Skeletal muscle tissue (tissue), 4 donors: Measurements from ENCODE around the gene UBE2D4. TPM values are rescaled to one million over a fixed set of nuclear protein-coding genes. Genes with fewer than 3 reads are reported as not detected.
"Not testable (repeated sequence)": the region's sequence is repeated elsewhere in the genome, so short reads cannot be mapped to it uniquely, and the experiment has no call there.

Experiments
- H3K27ac ChIP-seq: one replicate; pipeline ENCODE4 v1.7.0; 2013; ENCODE audit warnings: mild to moderate bottlenecking, low read depth, low read length, inconsistent platforms
- H3K27me3 ChIP-seq, 3 donors: one replicate each; pipeline ENCODE4 v1.7.0; 2013; ENCODE audit warnings: low read length in 3 of 3; ENCODE audit not compliant: control insufficient read depth in 3 of 3, insufficient read depth in 3 of 3
- H3K36me3 ChIP-seq, 3 donors: one replicate each; pipeline ENCODE4 v1.7.0; 2013; ENCODE audit warnings: low read length in 3 of 3; ENCODE audit not compliant: control insufficient read depth in 3 of 3, insufficient read depth in 3 of 3
- H3K4me1 ChIP-seq, 3 donors: one replicate each; pipeline ENCODE4 v1.7.0; 2013; ENCODE audit warnings: low read length in 3 of 3, mild to moderate bottlenecking in 3 of 3; ENCODE audit not compliant: control insufficient read depth in 3 of 3, insufficient read depth in 3 of 3
- H3K4me3 ChIP-seq, 3 donors: one replicate each; pipeline ENCODE4 v1.7.0; 2013; ENCODE audit warnings: low read length in 3 of 3
- H3K9ac ChIP-seq, 3 donors: one replicate each; pipeline ENCODE4 v1.7.0; 2013; ENCODE audit warnings: low read length in 3 of 3, mild to moderate bottlenecking in 3 of 3, moderate library complexity in 2 of 3, low read depth in 1 of 3
- H3K9me3 ChIP-seq, 3 donors: one replicate each; pipeline ENCODE4 v1.7.0; 2013; ENCODE audit warnings: low read length in 3 of 3; ENCODE audit not compliant: control insufficient read depth in 3 of 3
- total RNA-seq: library from RNA; depleted of rRNA; stranded (reverse); fragments of >200 nt; gene quantifications from one replicate; pipeline ENCODE4 v1.2.3, GENCODE V29; 2014
- donor health status: Osteomylitis.

UBE2D4 gene
- total RNA-seq, 1 donor from 2014 or later = 8.9 TPM

- H3K9ac ChIP-seq, H3K27me3 ChIP-seq, H3K9me3 ChIP-seq, H3K36me3 ChIP-seq, H3K4me1 ChIP-seq, H3K27ac ChIP-seq, H3K4me3 ChIP-seq: not testable (repeated sequence)
Observed at GRCh38 chr7:43978102-43978501, 51.9 kb downstream of the UBE2D4 start.

DNA sequence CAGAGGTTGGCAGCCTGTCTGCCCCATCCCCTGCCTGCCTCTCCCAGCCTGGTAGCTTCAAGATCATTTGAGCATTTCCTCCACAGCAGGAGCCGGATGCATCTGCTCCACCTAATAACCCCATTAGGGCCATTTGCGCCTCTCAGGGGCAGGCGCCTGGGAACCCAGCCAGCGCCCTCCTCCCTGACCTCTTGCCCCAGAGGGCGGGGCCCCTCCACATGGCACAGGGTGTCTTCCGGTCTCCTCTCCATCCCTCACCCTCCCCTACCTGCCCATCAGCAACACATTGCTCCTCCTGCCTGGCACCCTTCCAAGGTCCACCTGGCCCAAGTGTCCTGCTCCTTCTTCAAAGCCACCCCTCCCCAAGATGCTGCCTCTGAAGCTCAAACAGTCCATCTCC lies 56.6 kb downstream of the UBE2D4 start:
- not testable (repeated sequence) for H3K9ac ChIP-seq, H3K4me1 ChIP-seq, H3K36me3 ChIP-seq, H3K27me3 ChIP-seq, H3K27ac ChIP-seq, H3K9me3 ChIP-seq, H3K4me3 ChIP-seq

DNA sequence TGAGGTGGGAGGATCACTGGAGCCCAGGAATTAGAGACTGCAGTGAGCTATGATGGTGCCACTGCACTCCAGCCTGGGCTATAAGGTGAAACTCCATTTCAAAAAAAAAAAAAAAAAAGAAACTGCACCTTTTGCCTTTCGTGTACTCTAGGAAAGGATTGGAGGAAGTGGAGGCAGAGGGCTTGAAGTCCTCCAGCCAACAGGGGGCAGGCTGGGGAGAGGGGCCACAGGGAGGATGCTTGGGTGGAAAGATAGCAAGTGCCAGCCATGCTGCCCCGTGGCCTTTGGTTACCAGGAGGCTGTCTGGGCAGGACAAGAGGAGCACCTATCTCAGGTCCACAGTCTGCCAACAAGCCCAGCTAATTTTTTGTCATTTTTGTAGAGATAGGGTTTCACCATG lies 57.5 kb downstream of the UBE2D4 start:
- not testable (repeated sequence) for H3K27me3 ChIP-seq, H3K4me1 ChIP-seq, H3K9ac ChIP-seq, H3K27ac ChIP-seq, H3K4me3 ChIP-seq, H3K36me3 ChIP-seq, H3K9me3 ChIP-seq

GRCh38 chr7:43985904-43986864 lies 59.9 kb downstream of the UBE2D4 start:
- not testable (repeated sequence) for H3K27ac ChIP-seq, H3K9me3 ChIP-seq, H3K27me3 ChIP-seq, H3K4me1 ChIP-seq, H3K9ac ChIP-seq, H3K36me3 ChIP-seq, H3K4me3 ChIP-seq

GRCh38 chr7:43987476-43987875 lies 61.2 kb downstream of the UBE2D4 start:
- H3K9me3 ChIP-seq, H3K27me3 ChIP-seq: not testable (repeated sequence)

DNA sequence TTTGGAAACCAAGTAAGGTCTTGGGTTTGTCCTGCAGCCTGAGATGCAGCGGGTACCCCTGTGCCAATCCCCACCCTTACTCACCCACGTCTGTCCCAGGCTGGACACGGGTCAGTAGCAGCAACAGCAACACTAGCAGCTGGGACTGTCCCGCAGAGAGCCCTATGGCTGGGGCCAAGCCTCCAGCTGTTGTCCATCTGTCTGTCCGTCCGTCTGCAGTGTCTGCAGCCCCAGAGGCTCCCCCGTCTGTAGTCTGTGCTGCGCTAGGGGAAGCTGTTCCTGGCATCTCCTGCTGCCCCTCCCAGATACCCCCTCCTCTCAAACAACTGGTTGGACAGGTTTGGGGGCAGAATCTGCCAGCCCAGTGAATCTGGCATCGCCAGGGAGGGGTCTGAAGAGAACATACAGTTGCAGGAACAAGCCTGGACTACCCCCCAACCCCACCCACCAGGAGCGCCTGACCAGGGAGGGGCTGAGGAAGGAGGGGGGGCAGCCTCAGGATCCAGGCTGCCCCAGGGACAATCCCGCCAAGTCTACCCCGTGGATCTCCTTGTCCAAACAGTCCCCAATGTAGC lies 63.9 kb downstream of the UBE2D4 start:
- not testable (repeated sequence) for H3K4me1 ChIP-seq, H3K27me3 ChIP-seq, H3K4me3 ChIP-seq, H3K36me3 ChIP-seq, H3K9ac ChIP-seq, H3K27ac ChIP-seq, H3K9me3 ChIP-seq

More at GRCh38 chr7:43987476-43987875, 61.2 kb downstream of the UBE2D4 start:
- not testable (repeated sequence) for H3K27ac ChIP-seq, H3K4me1 ChIP-seq, H3K4me3 ChIP-seq, H3K36me3 ChIP-seq, H3K9ac ChIP-seq

DNA sequence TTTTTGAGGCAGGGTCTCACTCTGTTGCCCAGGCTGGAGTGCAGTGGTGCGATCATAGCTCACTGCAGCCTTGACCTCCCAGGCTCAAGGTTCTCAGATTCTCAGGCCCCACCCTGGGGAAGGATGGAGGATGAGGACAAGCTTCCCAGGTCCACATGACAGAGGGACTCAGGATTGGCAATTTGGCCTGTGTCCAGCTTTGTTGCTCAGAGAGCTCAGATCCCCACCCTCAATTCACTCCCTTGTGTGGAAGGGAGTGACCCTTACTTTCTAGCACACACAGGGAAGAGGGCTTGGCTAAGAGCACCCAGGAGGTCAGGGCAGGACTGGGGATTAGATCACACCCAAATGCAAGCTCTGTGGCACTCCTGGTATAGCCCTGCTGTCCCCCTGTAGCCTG lies 64.6 kb downstream of the UBE2D4 start:
- H3K9ac ChIP-seq, H3K4me1 ChIP-seq, H3K27ac ChIP-seq, H3K36me3 ChIP-seq, H3K4me3 ChIP-seq, H3K27me3 ChIP-seq, H3K9me3 ChIP-seq: not testable (repeated sequence)

- not testable (repeated sequence) for H3K27ac ChIP-seq, H3K4me3 ChIP-seq, H3K36me3 ChIP-seq, H3K4me1 ChIP-seq, H3K9me3 ChIP-seq, H3K27me3 ChIP-seq, H3K9ac ChIP-seq
Observed at GRCh38 chr7:43992896-43993295, 66.7 kb downstream of the UBE2D4 start.

GRCh38 chr7:43994681-43995080 lies 68.4 kb downstream of the UBE2D4 start:
- H3K9ac ChIP-seq, H3K27ac ChIP-seq, H3K36me3 ChIP-seq, H3K4me3 ChIP-seq, H3K27me3 ChIP-seq, H3K4me1 ChIP-seq, H3K9me3 ChIP-seq: not testable (repeated sequence)

DNA sequence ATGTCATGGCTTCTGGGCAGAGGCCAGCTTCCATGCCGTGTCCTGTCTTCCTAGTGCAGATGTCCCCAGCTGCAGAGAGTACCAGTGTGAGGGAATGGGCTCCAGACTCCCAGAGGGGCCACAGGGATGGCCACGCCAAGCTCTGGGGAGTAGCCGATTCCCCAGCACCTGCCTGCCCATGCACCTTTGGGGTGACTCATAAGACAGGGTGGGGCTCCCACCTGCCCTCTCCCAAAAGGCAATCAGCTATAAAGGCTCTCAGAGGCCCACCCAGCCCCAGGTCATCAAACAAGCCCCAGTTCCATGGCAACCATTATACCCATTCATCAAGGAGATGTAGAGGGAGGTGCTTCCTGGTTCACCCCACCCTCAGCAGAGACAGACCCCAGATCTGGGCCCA lies 71.3 kb downstream of the UBE2D4 start, which contains the start of gene SPDYE1:
Gene SPDYE1 (plus strand): TSS at position 366 of the 400 bp plus-strand sequence. CDS start 2,053 bp downstream, outside the sequence.
- not testable (repeated sequence) for H3K36me3 ChIP-seq, H3K27me3 ChIP-seq, H3K4me1 ChIP-seq, H3K27ac ChIP-seq, H3K4me3 ChIP-seq, H3K9me3 ChIP-seq, H3K9ac ChIP-seq
